ENCODE measurements around the gene TRPC4AP.

TRPC4AP gene

DNA sequence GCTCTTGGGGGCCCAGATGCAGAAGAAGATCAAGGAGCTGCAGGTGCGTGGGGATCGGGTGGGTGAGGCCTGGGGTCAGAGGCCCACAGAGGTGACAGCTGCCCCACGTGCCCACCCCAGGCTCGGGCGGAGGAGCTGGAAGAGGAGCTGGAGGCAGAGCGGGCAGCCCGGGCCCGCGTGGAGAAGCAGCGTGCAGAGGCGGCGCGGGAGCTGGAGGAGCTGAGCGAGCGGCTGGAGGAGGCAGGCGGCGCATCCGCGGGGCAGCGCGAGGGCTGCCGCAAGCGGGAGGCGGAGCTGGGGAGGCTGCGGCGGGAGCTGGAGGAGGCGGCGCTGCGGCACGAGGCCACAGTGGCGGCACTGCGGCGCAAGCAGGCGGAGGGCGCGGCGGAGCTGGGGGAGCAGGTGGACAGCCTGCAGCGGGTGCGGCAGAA lies 95.5 kb downstream of the TRPC4AP start:
- H3K4me1 ChIP-seq (ENCODE audit: insufficient read depth, low read length): no peaks in the 10 kb centered on the region
- no peaks in the 10 kb centered on the region for H3K27me3 ChIP-seq (ENCODE audit: insufficient read depth, low read length)
- no peak overlapping the region for H3K4me3 ChIP-seq (ENCODE audit: low read length)
- H3K36me3 ChIP-seq (ENCODE audit: insufficient read depth, low read length): peaks cover 82% of the 10 kb centered on the region
- H3K9me3 ChIP-seq (ENCODE audit: low read length): peaks cover 3% of the 10 kb centered on the region
- H2AFZ ChIP-seq (ENCODE audit: low read depth, low read length): no peak overlapping the region

DNA sequence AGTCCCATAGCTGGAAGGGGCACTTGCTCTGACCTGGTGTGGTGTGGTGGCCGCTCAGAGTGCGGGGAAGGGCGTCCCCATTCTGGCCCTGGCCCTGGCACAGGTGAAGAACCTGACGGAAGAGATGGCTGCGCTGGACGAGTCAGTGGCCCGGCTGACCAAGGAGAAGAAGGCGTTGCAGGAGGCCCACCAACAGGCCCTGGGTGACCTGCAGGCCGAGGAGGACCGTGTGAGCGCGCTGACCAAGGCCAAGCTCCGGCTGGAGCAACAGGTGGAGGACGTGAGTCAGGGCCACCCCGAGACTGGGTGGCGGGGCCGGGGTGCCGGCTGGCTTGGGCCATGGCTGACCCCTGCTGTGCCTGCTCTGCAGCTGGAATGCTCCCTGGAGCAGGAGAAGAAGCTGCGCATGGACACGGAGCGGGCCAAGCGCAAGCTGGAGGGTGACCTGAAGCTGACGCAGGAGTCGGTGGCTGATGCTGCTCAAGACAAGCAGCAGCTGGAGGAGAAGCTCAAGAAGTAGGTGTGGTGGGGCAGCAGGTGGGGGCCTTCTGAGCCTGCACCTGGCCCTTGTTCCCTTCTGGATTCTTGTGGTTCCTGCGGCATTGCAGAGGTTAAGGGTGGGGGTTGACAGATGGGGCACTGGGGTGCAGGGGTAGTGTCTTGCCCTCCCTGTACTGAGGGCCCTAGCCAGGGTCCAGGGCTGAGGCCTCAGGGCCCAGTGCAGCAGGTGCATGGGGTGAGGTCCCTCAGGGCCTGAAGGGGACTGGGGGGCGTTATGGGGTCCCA lies 96.2 kb downstream of the TRPC4AP start:
- no peak overlapping the region for H2AFZ ChIP-seq (ENCODE audit: low read depth, low read length)
- no peak overlapping the region for H3K4me3 ChIP-seq (ENCODE audit: low read length)
- no peaks in the 10 kb centered on the region for H3K4me1 ChIP-seq (ENCODE audit: insufficient read depth, low read length)
- peaks cover 75% of the 10 kb centered on the region for H3K36me3 ChIP-seq (ENCODE audit: insufficient read depth, low read length)
- peaks cover 3% of the 10 kb centered on the region for H3K9me3 ChIP-seq (ENCODE audit: low read length)
- H3K27me3 ChIP-seq (ENCODE audit: insufficient read depth, low read length): no peaks in the 10 kb centered on the region

DNA sequence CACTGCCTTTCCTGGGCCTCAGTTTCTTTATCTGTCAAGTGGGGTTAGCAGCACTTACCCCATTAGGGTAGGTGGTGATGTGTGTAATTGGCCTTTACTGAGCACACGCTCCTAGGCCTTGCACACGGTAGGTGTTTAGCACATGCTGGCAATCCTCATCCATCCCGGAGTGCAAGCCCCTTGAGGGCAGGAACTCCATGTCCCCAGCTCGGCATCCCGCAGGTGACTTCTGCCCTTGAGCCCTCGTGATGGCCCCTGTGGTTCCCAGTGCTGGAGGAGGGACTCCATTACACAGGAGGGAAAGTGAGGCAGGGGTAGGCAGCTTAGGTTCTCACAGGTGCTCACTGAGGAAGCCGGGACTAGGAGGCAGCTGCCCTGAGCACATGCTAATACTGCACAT lies 96.9 kb downstream of the TRPC4AP start:
- H3K27me3 ChIP-seq (ENCODE audit: insufficient read depth, low read length): no peaks in the 10 kb centered on the region
- H2AFZ ChIP-seq (ENCODE audit: low read depth, low read length): no peak overlapping the region
- no peaks in the 10 kb centered on the region for H3K4me1 ChIP-seq (ENCODE audit: insufficient read depth, low read length)
- peaks cover 3% of the 10 kb centered on the region for H3K9me3 ChIP-seq (ENCODE audit: low read length)
- H3K36me3 ChIP-seq (ENCODE audit: insufficient read depth, low read length): peaks cover 67% of the 10 kb centered on the region
- no peak overlapping the region for H3K4me3 ChIP-seq (ENCODE audit: low read length)

GRCh38 chr20:34995192-34995591 lies 97.4 kb downstream of the TRPC4AP start:
- H3K4me3 ChIP-seq (ENCODE audit: low read length): no peak overlapping the region
- peaks cover 64% of the 10 kb centered on the region for H3K36me3 ChIP-seq (ENCODE audit: insufficient read depth, low read length)
- H3K9me3 ChIP-seq (ENCODE audit: low read length): peaks cover 3% of the 10 kb centered on the region
- H3K4me1 ChIP-seq (ENCODE audit: insufficient read depth, low read length): no peaks in the 10 kb centered on the region
- no peak overlapping the region for H2AFZ ChIP-seq (ENCODE audit: low read depth, low read length)
- no peaks in the 10 kb centered on the region for H3K27me3 ChIP-seq (ENCODE audit: insufficient read depth, low read length)

- peaks cover 58% of the 10 kb centered on the region for H3K36me3 ChIP-seq (ENCODE audit: insufficient read depth, low read length)
- no peaks in the 10 kb centered on the region for H3K4me1 ChIP-seq (ENCODE audit: insufficient read depth, low read length)
- no peaks in the 10 kb centered on the region for H3K27me3 ChIP-seq (ENCODE audit: insufficient read depth, low read length)
- H3K9me3 ChIP-seq (ENCODE audit: low read length): peaks cover 3% of the 10 kb centered on the region
- no peak overlapping the region for H3K4me3 ChIP-seq (ENCODE audit: low read length)
- H2AFZ ChIP-seq (ENCODE audit: low read depth, low read length): no peak overlapping the region
Observed at GRCh38 chr20:34994509-34995131, 98.0 kb downstream of the TRPC4AP start.

DNA sequence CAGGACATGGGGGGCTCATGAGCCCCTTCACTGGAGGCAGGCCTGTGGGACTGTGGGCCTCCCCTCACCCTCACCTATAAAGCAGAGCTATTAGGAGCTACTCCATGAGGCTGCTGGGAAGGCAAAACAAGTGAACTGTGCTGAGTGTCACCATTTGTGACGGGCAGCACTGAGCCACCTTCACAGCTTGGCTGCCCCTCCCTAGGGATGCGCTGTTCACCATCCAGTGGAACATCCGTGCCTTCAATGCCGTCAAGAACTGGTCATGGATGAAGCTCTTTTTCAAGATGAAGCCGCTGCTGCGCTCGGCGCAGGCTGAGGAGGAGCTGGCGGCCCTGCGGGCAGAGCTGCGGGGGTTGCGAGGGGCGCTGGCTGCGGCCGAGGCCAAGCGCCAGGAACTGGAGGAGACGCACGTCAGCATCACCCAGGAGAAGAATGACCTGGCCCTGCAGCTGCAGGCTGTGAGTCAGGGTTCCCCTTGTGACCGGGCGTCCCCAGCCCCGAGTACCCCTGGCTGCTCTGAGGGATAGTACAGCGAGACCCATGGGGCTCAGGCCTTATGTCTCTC lies 98.6 kb downstream of the TRPC4AP start:
- Histone ChIP-seq H2AFZ (ENCODE audit: low read depth, low read length) (no peak overlapping the region), H3K9me3 (ENCODE audit: low read length) (peaks cover 3% of the 10 kb centered on the region), H3K4me3 (ENCODE audit: low read length) (no peak overlapping the region), H3K27me3 (ENCODE audit: insufficient read depth, low read length) (no peaks in the 10 kb centered on the region), H3K36me3 (ENCODE audit: insufficient read depth, low read length) (peaks cover 53% of the 10 kb centered on the region), H3K4me1 (ENCODE audit: insufficient read depth, low read length) (no peaks in the 10 kb centered on the region)

DNA sequence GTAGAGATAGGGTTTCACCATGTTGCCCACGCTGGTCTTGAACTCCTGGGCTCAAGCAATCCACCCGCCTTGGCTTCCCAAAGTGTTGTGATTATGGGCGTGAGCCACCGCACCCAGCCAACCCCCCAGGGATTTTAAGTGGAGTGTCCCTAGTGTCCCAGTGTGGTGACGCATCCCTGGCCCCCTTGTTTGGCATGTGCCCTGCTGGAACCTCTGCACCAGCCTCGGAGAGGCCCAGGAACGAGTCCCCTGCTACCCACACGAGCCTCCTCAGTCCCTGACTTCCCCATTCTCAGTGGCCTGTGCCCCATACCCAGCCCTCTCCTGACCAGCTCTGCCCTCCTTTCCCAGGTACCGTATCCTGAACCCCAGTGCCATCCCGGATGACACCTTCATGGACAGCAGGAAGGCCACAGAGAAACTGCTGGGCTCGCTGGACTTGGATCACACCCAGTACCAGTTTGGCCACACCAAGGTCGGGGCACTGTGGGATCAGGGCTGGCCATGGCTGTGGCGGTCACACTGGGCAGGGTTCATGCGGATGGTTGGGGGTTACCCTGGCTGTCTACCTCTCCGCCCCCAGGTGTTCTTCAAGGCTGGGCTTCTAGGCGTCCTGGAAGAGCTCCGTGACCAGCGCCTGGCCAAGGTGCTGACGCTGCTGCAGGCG lies 99.7 kb downstream of the TRPC4AP start:
- H2AFZ ChIP-seq (ENCODE audit: low read depth, low read length): no peak overlapping the region
- H3K9me3 ChIP-seq (ENCODE audit: low read length): peaks cover 3% of the 10 kb centered on the region
- no peak overlapping the region for H3K4me3 ChIP-seq (ENCODE audit: low read length)
- H3K27me3 ChIP-seq (ENCODE audit: insufficient read depth, low read length): no peaks in the 10 kb centered on the region
- H3K4me1 ChIP-seq (ENCODE audit: insufficient read depth, low read length): no peaks in the 10 kb centered on the region
- H3K36me3 ChIP-seq (ENCODE audit: insufficient read depth, low read length): peaks cover 43% of the 10 kb centered on the region

- H3K36me3 ChIP-seq (ENCODE audit: insufficient read depth, low read length): peaks cover 30% of the 10 kb centered on the region
- no peak overlapping the region for H2AFZ ChIP-seq (ENCODE audit: low read depth, low read length)
- no peaks in the 10 kb centered on the region for H3K4me1 ChIP-seq (ENCODE audit: insufficient read depth, low read length)
- no peaks in the 10 kb centered on the region for H3K27me3 ChIP-seq (ENCODE audit: insufficient read depth, low read length)
- H3K9me3 ChIP-seq (ENCODE audit: low read length): peaks cover 3% of the 10 kb centered on the region
- H3K4me3 ChIP-seq (ENCODE audit: low read length): no peak overlapping the region
Observed at GRCh38 chr20:34990661-34991214, 101.9 kb downstream of the TRPC4AP start.

DNA sequence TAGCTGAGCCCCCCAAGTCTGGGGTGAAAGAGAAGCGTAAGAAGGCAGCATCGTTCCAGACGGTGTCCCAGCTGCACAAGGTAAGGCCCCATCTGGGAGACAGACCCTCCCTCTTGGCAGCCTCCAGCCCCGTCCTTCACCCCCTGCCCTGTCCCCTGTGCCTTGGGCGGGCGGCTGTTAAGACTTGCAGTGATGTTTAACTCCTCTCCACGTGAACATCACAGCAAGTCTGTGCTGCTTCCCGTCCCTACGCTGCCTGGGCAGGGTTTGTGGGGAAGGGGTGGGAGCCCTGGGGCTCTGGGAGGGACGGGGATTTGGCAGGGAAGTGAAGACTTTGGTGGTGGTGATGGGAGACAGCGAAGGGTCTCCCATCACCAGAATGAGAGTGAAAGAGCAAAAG lies 102.4 kb downstream of the TRPC4AP start:
- H3K4me3 ChIP-seq (ENCODE audit: low read length): no peak overlapping the region
- H3K27me3 ChIP-seq (ENCODE audit: insufficient read depth, low read length): no peaks in the 10 kb centered on the region
- H2AFZ ChIP-seq (ENCODE audit: low read depth, low read length): no peak overlapping the region
- no peaks in the 10 kb centered on the region for H3K4me1 ChIP-seq (ENCODE audit: insufficient read depth, low read length)
- peaks cover 3% of the 10 kb centered on the region for H3K9me3 ChIP-seq (ENCODE audit: low read length)
- H3K36me3 ChIP-seq (ENCODE audit: insufficient read depth, low read length): peaks cover 24% of the 10 kb centered on the region

GRCh38 chr20:34989670-34990069 lies 102.9 kb downstream of the TRPC4AP start:
- H3K4me1 ChIP-seq (ENCODE audit: insufficient read depth, low read length): no peaks in the 10 kb centered on the region
- H3K27me3 ChIP-seq (ENCODE audit: insufficient read depth, low read length): no peaks in the 10 kb centered on the region
- H3K4me3 ChIP-seq (ENCODE audit: low read length): no peak overlapping the region
- peaks cover 19% of the 10 kb centered on the region for H3K36me3 ChIP-seq (ENCODE audit: insufficient read depth, low read length)
- peaks cover 3% of the 10 kb centered on the region for H3K9me3 ChIP-seq (ENCODE audit: low read length)
- H2AFZ ChIP-seq (ENCODE audit: low read depth, low read length): no peak overlapping the region

- peaks cover 14% of the 10 kb centered on the region for H3K36me3 ChIP-seq (ENCODE audit: insufficient read depth, low read length)
- no peaks in the 10 kb centered on the region for H3K4me1 ChIP-seq (ENCODE audit: insufficient read depth, low read length)
- H3K27me3 ChIP-seq (ENCODE audit: insufficient read depth, low read length): no peaks in the 10 kb centered on the region
- no peak overlapping the region for H2AFZ ChIP-seq (ENCODE audit: low read depth, low read length)
- H3K4me3 ChIP-seq (ENCODE audit: low read length): no peak overlapping the region
- H3K9me3 ChIP-seq (ENCODE audit: low read length): peaks cover 3% of the 10 kb centered on the region
Observed at GRCh38 chr20:34989118-34989517, 103.5 kb downstream of the TRPC4AP start.

GRCh38 chr20:34988191-34988540 lies 104.4 kb downstream of the TRPC4AP start:
- Histone ChIP-seq H3K9me3 (ENCODE audit: low read length) (no peaks in the 10 kb centered on the region), H3K4me3 (ENCODE audit: low read length) (no peak overlapping the region), H3K36me3 (ENCODE audit: insufficient read depth, low read length) (peaks cover 5% of the 10 kb centered on the region), H2AFZ (ENCODE audit: low read depth, low read length) (no peak overlapping the region), H3K4me1 (ENCODE audit: insufficient read depth, low read length) (no peaks in the 10 kb centered on the region), H3K27me3 (ENCODE audit: insufficient read depth, low read length) (peaks cover 6% of the 10 kb centered on the region)

Measured in neuron (in vitro differentiated cells).